CD4-positive, alpha-beta T cell treated with Interleukin-4 for 1 hour (primary cell): ENCODE results near the gene CFAP410.

Source experiments
- DNase-seq, 2 donors: peaks; one replicate each; pipeline ENCODE4 v3.0.0-alpha.2; 2020 to 2022

Gene CFAP410

DNA sequence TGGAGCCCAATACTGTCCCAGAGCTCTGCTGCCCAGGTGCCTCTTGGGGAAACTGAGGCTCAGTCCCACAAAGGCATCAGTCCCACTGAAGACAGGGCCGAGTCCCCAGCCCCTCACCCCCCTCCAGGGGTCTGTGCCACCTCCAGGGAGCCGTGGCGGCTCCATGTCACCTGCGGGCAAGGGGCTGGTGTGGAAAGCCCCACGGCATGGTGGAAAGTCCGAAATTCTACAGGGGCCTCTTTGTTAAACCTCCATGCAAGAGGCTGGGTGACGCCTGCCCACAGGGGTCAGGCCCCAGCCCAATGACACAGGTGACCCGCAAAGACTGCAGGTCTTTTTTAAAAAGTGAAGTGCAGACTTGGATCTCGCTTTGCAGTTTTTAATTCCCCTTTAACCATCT is 56.8 kb downstream of the CFAP410 start:
- no peak for DNase-seq

DNA sequence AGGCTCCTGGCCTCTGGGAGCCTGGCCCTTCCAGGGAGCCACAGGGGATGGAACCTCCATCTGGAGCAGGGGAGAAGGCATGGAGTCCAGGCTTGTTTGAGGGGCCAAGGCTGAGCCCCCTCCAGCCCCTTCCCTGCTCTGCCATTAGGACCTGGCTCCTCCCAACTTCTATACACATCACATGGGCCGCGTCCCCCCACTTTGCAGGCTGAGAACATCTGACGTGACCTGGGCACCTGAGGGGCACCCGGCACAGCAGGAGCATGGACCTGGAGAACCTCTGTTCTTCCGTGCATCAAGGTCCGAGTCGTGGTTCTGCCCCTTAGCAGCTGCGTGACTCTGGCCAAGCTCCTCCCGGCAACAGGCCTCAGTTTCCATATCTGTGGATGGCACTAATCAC is 57.4 kb downstream of the CFAP410 start:
- no peak for DNase-seq

DNA sequence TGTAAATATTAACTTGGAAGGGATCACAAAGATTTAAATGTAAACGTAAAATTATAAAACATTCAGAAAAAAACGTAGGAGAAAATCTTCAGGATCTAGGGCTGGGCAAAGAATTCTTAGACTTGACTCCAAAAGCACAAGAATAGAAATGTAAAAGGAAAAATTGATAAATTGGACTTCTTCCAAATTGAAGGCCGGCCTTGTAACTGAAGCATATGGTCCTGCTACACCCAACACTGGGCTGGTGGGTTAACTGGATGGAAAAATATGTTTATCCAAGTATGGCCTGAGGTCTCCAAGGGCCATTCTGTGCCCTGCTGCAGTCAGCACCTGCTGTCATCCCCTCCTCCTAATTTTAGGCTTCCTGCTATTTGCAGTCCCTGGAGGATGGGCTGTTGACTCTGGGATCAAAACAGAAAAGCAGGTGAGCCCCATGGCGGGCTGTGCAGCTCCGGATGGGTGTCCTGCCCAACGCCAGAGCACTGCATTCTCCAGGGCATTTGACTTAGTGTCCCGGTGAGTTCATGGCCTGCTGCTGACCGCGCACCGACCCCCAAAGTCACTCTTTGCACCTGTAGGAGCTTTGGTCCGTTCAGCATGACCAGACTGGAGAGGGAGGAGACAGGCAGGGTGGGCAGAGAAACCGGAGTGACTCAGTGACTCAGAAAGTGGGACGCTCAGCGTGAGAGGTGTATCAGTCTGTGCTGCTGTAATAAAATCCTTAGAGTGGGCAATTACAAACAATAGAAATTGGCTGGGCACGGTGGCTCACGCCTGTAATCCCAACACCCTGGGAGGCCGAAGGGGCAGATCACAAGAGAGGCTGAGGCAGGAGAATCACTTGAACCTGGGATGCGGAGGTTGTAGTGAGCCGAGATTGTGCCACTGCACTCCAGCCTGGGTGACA is 59.6 kb downstream of the CFAP410 start:
- no peak for DNase-seq
